GM12878 (cell line): ENCODE measurements around the gene GSTM4.

ENCODE experiments used
- ELK1 ChIP-seq: IDR thresholded peaks from 2 replicates; pipeline ENCODE4 v1.6.1; 2012; ENCODE audit warnings: low read depth, low read length, improper control_type of control experiment
- EZH2 ChIP-seq: IDR thresholded peaks from 2 replicates; pipeline ENCODE4 v1.6.1; 2012; ENCODE audit warnings: low read depth, mild to moderate bottlenecking, control low read depth, inconsistent platforms, low read length, borderline replicate concordance; ENCODE audit not compliant: control insufficient read depth
- MLLT1 ChIP-seq: fragments of 450-650 bp; IDR thresholded peaks from 2 replicates; pipeline ENCODE4 v1.6.1; 2016; ENCODE audit warnings: mild to moderate bottlenecking
- MYC ChIP-seq: IDR thresholded peaks from 2 replicates; pipeline ENCODE4 v1.6.1; 2011; ENCODE audit warnings: mild to moderate bottlenecking, low read length, moderate library complexity, inconsistent platforms; ENCODE audit not compliant: insufficient read depth, insufficient replicate concordance, insufficient read length, severe bottlenecking
- POLR2A ChIP-seq: IDR thresholded peaks from 2 replicates; pipeline ENCODE4 v1.6.1; 2011; ENCODE audit warnings: low read depth, mild to moderate bottlenecking, low read length

GRCh38 chr1:109624201-109625010, 31.5 kb upstream of the GSTM4 start:
- TF ChIP-seq EZH2, result no peak
- no peak for TF ChIP-seq POLR2A
- no peak for TF ChIP-seq MYC
- no peak for TF ChIP-seq MLLT1
- no peak for TF ChIP-seq ELK1
